Activated naive CD8-positive, alpha-beta T cell treated with anti-CD3 and anti-CD28 coated beads, Interleukin-2, amount 50 U/mL, for 24 hours (primary cell): ENCODE data around the gene GPR171.
"Not testable (repeated sequence)": the region's sequence is repeated elsewhere in the genome, so short reads cannot be mapped to it uniquely, and the experiment has no call there.

ENCODE experiments used
- ATAC-seq: fragments of 150-1000 bp; cut with Tn5 transposase; one replicate; pipeline ENCODE4 v1.10.0; 2021
- DNase-seq: peaks from one replicate; pipeline ENCODE4 v3.0.0; 2021
- H3K27ac Mint-ChIP-seq: one replicate; pipeline ENCODE4 v1.8.0; 2021; ENCODE audit warnings: mild to moderate bottlenecking, mixed read lengths
- H3K27me3 Mint-ChIP-seq: one replicate; pipeline ENCODE4 v1.8.0; 2021; ENCODE audit warnings: mixed read lengths
- H3K36me3 Mint-ChIP-seq: one replicate; pipeline ENCODE4 v1.8.0; 2021; ENCODE audit warnings: low read depth, mixed read lengths
- H3K4me1 Mint-ChIP-seq: one replicate; pipeline ENCODE4 v1.8.0; 2021; ENCODE audit warnings: mixed read lengths
- H3K4me3 Mint-ChIP-seq: one replicate; pipeline ENCODE4 v1.8.0; 2021; ENCODE audit warnings: mild to moderate bottlenecking, moderate library complexity, mixed read lengths
- H3K9me3 Mint-ChIP-seq: one replicate; pipeline ENCODE4 v1.8.0; 2021; ENCODE audit warnings: mixed read lengths

GPR171 gene

GRCh38 chr3:151175952-151176351 lies 27.1 kb downstream of the GPR171 start:
- no peaks in the 10 kb centered on the region for H3K36me3 Mint-ChIP-seq
- H3K4me1 Mint-ChIP-seq = peaks cover 15% of the 10 kb centered on the region
- H3K4me3 Mint-ChIP-seq = no peak overlapping the region
- H3K27ac Mint-ChIP-seq = no peak overlapping the region
- no peaks in the 10 kb centered on the region for H3K9me3 Mint-ChIP-seq
- DNase-seq (no peak), ATAC-seq (no peak)
- H3K27me3 Mint-ChIP-seq = no peaks in the 10 kb centered on the region

- Mint-ChIP-seq H3K4me1 (peaks cover 30% of the 10 kb centered on the region), H3K27me3 (no peaks in the 10 kb centered on the region), H3K36me3 (no peaks in the 10 kb centered on the region), H3K27ac (peak overlapping the region; percentile 42), H3K9me3 (no peaks in the 10 kb centered on the region), H3K4me3 (no peak overlapping the region)
- ATAC-seq (no peak), DNase-seq (no peak)
These were observed 28.7 kb downstream of the GPR171 start for GRCh38 chr3:151174351-151174750.

DNA sequence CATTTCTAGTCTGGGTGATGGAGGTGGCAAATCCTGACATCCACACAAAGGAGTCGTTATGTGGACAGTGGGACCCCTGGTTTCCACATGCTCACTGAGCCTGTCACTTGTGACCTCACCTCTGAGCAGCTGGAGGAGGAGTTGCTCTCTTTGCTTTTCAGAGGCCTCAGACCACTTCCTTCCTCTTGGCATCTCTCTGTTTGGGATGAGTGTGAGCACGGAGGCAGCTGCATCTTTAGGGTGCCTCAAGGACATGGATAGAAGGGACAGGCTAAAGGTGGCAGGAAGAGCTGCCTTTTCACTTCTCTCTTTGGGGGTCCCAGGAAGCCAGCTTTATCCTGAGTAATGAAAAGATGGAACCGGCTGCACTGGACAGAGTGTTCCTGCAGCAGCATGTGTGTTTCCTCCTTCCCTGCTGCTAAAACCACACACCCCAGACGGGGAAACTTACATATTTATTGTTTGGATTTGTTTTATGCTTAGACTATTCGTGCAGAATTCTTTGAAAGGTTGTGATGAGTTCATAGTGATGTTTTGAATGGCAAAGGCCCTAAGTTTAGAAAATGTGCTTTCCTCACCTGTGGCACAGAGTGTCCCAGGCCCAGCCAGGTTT lies 31.8 kb downstream of the GPR171 start:
- Mint-ChIP-seq H3K9me3 (no peaks in the 10 kb centered on the region), H3K27ac (peak overlapping the region; percentile 85), H3K4me1 (peaks cover 42% of the 10 kb centered on the region), H3K27me3 (peaks cover under 1% of the 10 kb centered on the region), H3K36me3 (no peaks in the 10 kb centered on the region), H3K4me3 (peak overlapping the region; percentile 56)
- ATAC-seq (peak; percentile 77), DNase-seq (peak; percentile 43)

- Mint-ChIP-seq H3K4me3 (peak overlapping the region; percentile 56), H3K4me1 (peaks cover 42% of the 10 kb centered on the region), H3K27ac (peak overlapping the region; percentile 85)
- DNase-seq (peak; percentile 68), ATAC-seq (peak; percentile 52)
- not testable (repeated sequence) for H3K27me3 Mint-ChIP-seq, H3K36me3 Mint-ChIP-seq, H3K9me3 Mint-ChIP-seq
These were observed 32.9 kb downstream of the GPR171 start for GRCh38 chr3:151169948-151170679.

- Mint-ChIP-seq H3K9me3 (no peaks in the 10 kb centered on the region), H3K4me1 (peaks cover 42% of the 10 kb centered on the region), H3K27ac (peak overlapping the region; percentile 85), H3K36me3 (no peaks in the 10 kb centered on the region), H3K27me3 (peaks cover 2% of the 10 kb centered on the region), H3K4me3 (peak overlapping the region; percentile 13)
- no peak for ATAC-seq
- DNase-seq = no peak
These were observed 33.6 kb downstream of the GPR171 start for GRCh38 chr3:151169262-151169947.

DNA sequence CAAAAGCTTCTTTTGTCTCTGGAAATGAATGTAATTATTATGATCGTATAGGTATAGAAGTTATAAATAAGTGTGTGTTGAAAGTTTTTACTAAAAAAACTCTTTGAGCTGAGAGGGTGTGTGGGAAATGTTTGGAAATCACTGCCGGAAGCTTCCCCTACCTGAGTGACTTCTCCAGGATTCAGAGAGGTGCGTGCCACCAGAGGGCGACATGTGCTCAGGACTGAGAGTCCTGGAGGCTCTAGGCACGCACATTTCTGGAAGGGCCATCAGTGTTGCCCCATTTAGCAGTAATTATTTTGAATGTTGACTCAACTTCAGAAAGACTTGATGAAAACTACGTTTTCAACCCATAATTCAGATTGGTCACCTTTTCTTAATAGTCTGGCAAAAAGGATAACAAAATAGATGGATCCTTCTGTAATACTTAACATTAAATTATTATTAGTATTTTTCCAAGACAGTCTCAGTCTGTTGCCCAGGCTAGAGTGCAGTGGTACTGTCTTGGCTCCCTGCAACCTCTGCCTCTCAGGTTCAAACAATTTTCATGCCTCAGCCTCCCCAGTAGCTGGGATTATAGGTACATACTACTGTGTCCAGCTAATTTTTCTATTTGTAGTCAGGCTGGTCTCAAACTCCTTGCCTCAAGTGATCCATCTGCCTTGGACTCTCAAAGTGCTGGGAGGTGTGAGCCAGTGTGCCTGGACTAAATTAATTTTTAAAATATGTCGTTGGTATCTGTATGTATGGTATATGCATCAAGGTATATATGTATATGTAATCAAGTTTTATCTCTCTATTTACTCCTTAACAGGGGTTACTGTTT lies 34.5 kb downstream of the GPR171 start:
- Mint-ChIP-seq H3K27ac (no peak overlapping the region), H3K4me1 (peaks cover 42% of the 10 kb centered on the region), H3K9me3 (no peaks in the 10 kb centered on the region), H3K36me3 (no peaks in the 10 kb centered on the region), H3K27me3 (peaks cover 2% of the 10 kb centered on the region), H3K4me3 (no peak overlapping the region)
- DNase-seq (peak; percentile 89), ATAC-seq (peak; percentile 65)

- H3K4me1 Mint-ChIP-seq = peaks cover 29% of the 10 kb centered on the region
- H3K36me3 Mint-ChIP-seq = no peaks in the 10 kb centered on the region
These were observed 36.9 kb downstream of the GPR171 start for GRCh38 chr3:151166161-151166560.

DNA sequence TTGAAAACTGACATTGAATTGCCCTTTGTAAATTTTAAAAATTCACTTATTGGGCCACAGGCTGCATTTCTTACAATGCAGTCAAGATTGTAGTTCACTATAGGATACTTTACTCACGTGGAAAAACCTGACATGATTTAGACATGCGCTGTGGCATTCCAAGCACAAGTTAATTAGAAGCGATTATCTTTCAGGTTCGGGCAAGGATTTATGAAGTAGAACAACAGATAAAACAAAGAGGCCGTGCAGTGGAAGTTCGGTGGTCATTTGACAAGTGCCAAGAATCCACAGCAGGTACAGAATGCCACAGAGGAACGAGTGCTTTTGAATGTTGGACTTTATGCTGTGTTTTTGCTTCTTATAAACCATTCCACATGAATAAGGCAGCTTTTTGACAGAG lies 37.8 kb downstream of the GPR171 start:
- Mint-ChIP-seq H3K27ac (no peak overlapping the region), H3K4me1 (peaks cover 19% of the 10 kb centered on the region), H3K9me3 (no peaks in the 10 kb centered on the region), H3K27me3 (peaks cover 2% of the 10 kb centered on the region), H3K4me3 (no peak overlapping the region), H3K36me3 (no peaks in the 10 kb centered on the region)
- DNase-seq (no peak), ATAC-seq (no peak)

More at GRCh38 chr3:151166161-151166560, 36.9 kb downstream of the GPR171 start:
- DNase-seq = no peak
- no peak overlapping the region for H3K4me3 Mint-ChIP-seq
- no peak for ATAC-seq
- H3K9me3 Mint-ChIP-seq = no peaks in the 10 kb centered on the region
- H3K27me3 Mint-ChIP-seq = peaks cover 2% of the 10 kb centered on the region
- no peak overlapping the region for H3K27ac Mint-ChIP-seq

DNA sequence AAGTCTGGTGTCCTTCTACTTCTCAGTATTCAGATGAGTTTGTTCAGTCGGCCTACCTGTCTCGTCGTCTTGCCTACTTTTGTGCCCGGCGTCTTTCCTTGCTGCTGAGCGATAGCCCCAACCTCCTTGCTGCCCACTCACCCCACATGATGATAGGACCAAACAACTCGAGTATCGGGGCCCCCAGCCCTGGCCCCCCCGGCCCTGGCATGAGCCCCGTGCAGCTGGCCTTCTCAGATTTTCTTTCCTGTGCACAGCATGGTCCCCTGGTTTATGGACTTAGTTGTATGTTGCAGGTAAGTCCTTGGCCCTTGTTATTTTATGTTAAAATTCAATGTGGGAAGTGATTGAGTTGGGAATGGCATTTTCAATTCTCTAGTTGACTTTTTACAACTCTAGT lies 43.2 kb downstream of the GPR171 start:
- Mint-ChIP-seq H3K9me3 (no peaks in the 10 kb centered on the region), H3K4me3 (no peak overlapping the region), H3K27ac (no peak overlapping the region), H3K36me3 (no peaks in the 10 kb centered on the region), H3K27me3 (no peaks in the 10 kb centered on the region), H3K4me1 (peaks cover 1% of the 10 kb centered on the region)
- ATAC-seq = no peak
- no peak for DNase-seq

- Mint-ChIP-seq H3K4me3 (no peak overlapping the region), H3K4me1 (peaks cover 1% of the 10 kb centered on the region), H3K27me3 (no peaks in the 10 kb centered on the region), H3K9me3 (no peaks in the 10 kb centered on the region), H3K36me3 (no peaks in the 10 kb centered on the region), H3K27ac (no peak overlapping the region)
- ATAC-seq (peak; percentile 77), DNase-seq (peak; percentile 12)
These were observed 46.3 kb downstream of the GPR171 start for GRCh38 chr3:151156618-151157216.

DNA sequence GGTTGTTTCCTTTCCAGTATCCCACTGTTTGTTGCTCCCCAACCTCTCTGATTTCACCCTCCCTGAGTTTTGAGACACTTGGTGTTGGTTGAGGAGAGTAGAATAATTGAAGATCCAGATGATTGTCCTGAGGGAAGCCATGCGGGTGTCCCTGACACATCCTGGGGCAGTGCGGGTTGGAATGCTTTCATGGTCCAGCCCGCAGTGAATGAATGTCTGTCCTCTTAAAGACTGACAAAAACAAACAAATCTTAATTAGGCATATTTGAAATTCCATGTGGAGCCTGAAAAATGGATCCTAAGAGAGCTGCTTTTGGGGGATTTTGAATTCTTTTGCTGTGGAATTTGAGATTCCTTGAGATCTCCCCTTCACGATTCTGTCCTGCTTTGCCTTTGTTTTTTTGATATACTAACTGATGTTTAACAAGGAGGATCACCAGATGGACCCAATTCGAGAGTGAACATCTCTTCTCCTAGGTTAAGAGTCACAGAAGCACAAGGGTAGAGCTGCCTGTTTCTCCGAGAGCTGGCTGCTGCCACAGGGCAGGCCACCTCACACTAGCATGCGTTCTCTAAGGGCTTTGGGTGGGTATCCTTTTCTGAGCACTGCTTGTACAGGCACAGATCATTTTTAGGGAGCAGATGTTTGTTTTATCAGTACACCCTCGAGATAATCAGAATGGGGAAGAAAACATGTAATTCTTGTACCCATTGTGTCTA lies 47.4 kb downstream of the GPR171 start:
- Mint-ChIP-seq H3K9me3 (no peaks in the 10 kb centered on the region), H3K27ac (no peak overlapping the region), H3K4me1 (peaks cover 1% of the 10 kb centered on the region), H3K36me3 (no peaks in the 10 kb centered on the region), H3K4me3 (no peak overlapping the region), H3K27me3 (no peaks in the 10 kb centered on the region)
- no peak for ATAC-seq
- no peak for DNase-seq

DNA sequence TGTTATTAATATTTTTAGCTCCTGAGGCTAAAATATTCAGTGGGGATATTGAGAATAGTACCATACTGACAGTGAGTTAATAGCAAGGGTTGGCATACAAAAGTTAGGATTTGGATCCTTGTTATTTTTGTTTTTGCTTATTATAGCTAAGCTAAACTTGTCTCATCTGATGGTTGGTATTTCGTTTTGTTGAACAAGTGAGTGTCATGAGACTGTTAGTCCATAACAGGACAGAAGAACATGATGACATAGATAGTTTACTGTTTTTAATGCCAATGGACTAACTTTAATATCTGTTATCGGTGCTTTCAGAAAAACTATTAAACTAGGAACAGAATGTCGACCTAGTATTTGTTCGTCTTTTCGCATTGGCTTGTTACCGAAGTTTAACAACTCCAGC lies 48.5 kb downstream of the GPR171 start:
- Mint-ChIP-seq H3K27ac (no peak overlapping the region), H3K4me1 (peaks cover 1% of the 10 kb centered on the region), H3K36me3 (no peaks in the 10 kb centered on the region), H3K27me3 (no peaks in the 10 kb centered on the region), H3K4me3 (no peak overlapping the region), H3K9me3 (no peaks in the 10 kb centered on the region)
- ATAC-seq (no peak), DNase-seq (no peak)

DNA sequence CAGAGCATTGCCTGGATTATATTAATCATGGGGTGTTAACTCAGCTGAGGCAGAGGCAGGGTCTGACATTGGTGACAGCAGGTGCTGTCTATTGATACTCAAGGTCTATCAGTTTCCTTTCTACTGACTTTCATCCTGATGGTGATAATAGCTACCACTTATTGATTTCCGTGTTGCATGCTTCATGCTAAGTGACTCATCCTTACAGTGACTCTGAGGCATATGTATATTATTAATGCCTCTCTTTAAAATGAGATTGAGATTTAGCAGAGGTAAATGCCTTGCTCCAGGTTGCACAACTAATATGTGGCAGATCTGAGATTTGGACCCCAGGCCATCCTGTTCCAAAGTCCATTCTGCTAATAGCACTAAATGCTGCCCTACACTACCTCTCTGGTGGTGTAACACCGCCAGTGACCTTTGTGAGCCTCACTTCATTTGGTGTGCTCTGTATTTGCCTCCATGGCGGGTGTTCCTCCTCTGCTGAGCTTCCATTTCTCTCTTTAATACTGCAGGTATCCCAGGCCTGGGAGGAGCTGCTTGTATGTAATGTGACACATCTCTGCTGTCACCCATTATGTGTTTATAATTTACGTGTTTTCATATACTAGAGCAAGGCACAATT lies 50.4 kb downstream of the GPR171 start:
- Mint-ChIP-seq H3K27me3 (peaks cover 1% of the 10 kb centered on the region), H3K9me3 (no peaks in the 10 kb centered on the region), H3K4me3 (no peak overlapping the region), H3K4me1 (peaks cover 1% of the 10 kb centered on the region), H3K27ac (no peak overlapping the region), H3K36me3 (no peaks in the 10 kb centered on the region)
- no peak for DNase-seq
- ATAC-seq = no peak
